Fibroblast of skin of right biceps (primary cell): ENCODE data around the gene ACSBG1.

Experiments
- DNase-seq: peaks from one replicate; pipeline ENCODE4 v3.0.0-alpha.2; 2013

ACSBG1 gene

DNA sequence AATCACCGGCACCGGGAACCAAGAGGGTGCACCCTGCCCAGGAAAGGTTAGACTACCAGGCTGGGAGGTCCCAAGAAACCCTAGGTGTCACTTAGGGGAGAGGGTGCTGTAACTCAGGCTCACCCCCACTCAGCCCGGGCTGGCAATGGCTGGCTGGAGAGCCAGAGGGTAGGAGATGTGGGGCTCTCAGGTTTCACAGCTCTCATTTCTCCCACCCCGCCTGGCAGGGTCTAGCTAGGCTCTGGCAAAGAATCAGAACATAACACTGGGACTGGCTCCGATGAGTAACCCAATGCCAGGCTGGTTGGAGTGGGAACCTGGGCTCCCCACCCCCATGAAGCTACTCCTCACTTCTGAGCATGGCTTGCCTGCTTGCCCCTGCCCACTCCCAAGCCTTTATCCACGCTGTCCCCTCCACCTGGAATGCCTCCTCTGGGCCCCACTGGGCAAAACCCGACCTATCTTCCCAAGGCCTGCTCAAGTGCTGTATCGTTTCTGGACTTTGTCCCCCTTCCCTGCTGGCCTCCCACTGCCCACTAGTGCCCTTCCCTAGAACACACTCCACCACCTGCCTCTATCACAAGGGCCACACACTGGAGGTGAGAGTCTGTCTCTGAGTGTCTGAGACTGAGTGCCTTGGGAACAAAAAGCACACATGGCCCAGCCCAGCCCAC, 105.2 kb downstream of the ACSBG1 start:
- DNase-seq = peak; percentile 13

DNA sequence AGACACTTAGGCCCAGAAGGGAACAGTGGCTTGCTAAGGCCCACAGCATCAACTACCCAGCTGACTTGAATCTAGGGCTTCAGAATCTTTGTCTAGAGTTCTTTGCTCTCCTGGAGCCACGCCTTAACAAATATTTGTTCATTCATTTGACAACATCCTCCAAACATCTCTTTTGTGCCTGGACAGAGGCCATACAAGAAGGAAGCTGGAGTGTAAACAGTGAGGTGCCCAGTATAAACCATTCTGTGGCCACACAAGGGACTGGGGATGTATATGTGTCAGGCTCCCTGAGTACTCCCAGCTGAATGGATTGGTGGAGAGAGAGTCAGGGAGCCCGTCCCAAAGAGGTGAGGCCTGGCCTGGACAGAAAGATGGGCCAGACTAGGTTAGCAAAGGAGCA, 106.5 kb downstream of the ACSBG1 start:
- no peak for DNase-seq

DNA sequence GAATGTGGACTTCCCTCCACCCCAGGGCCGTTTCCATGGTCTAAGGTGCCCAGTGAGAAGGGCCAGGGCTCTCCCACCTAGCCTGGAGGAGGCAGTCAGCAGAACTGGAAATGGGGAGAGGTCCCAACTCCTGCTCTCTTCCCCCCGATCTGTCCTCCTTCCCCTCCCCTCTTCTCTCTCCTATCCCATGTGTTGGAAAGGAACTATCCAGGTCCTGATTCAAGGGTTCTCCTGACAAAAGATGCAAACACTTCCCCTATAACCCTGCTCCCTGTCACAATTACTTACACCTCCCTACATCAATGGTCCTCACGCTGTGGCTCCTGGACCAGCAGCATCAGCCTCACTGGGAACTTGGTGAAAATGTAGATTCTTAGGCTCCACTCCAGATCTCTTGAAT, 109.1 kb downstream of the ACSBG1 start:
- DNase-seq = no peak

- DNase-seq = no peak
Observed at GRCh38 chr15:78120523-78120922, 113.8 kb downstream of the ACSBG1 start.
